ENCODE measurements around the gene SH3RF3. TPM values are rescaled to one million over a fixed set of nuclear protein-coding genes. Genes with fewer than 3 reads are reported as not detected.

SH3RF3 gene
- total RNA-seq, 1 experiment from 2014 or later: 21.7 TPM

- no peaks in the 10 kb centered on the region for H3K27me3 Mint-ChIP-seq (ENCODE audit: insufficient read depth, unreplicated experiment)
- no peak for TF ChIP-seq CTCF (IDR thresholded peaks at IDR 0.05; ENCODE audit: unreplicated experiment)
- ChIA-PET CTCF (no interaction called here), POLR2A (interaction anchor here (1.1 kb wide), 1 partner anchor 12 kb away, joined by 3 read pairs; no protein-coding TSS in a partner anchor)
- peaks cover 38% of the 10 kb centered on the region for H3K36me3 Mint-ChIP-seq (ENCODE audit: insufficient read depth, unreplicated experiment)
- no peak overlapping the region for H3K27ac Mint-ChIP-seq (ENCODE audit: low read depth, unreplicated experiment)
- intact Hi-C loops (cut with micrococcal nuclease): no loop called here
- BruUV-seq (replicated peaks): no TSS peak
- no peak for DNase-seq (ENCODE audit: unreplicated experiment)
- no peaks in the 10 kb centered on the region for H3K9me3 Mint-ChIP-seq (ENCODE audit: unreplicated experiment)
- peaks cover 6% of the 10 kb centered on the region for H3K4me1 Mint-ChIP-seq (ENCODE audit: insufficient read depth, unreplicated experiment)
- no peak overlapping the region for H3K4me3 Mint-ChIP-seq (ENCODE audit: unreplicated experiment)
Observed at GRCh38 chr2:109376796-109377495, 247.9 kb downstream of the SH3RF3 start.

GRCh38 chr2:109377976-109378375, 249.0 kb downstream of the SH3RF3 start:
- Mint-ChIP-seq H3K4me3 (ENCODE audit: unreplicated experiment) (no peak overlapping the region), H3K9me3 (ENCODE audit: unreplicated experiment) (no peaks in the 10 kb centered on the region), H3K4me1 (ENCODE audit: insufficient read depth, unreplicated experiment) (peaks cover 14% of the 10 kb centered on the region), H3K27ac (ENCODE audit: low read depth, unreplicated experiment) (no peak overlapping the region), H3K36me3 (ENCODE audit: insufficient read depth, unreplicated experiment) (peaks cover 36% of the 10 kb centered on the region), H3K27me3 (ENCODE audit: insufficient read depth, unreplicated experiment) (no peaks in the 10 kb centered on the region)
- POLR2A ChIA-PET: interaction anchor here (1.1 kb wide), 1 partner anchor 13 kb away, joined by 3 read pairs; no protein-coding TSS in a partner anchor
- no peak for TF ChIP-seq CTCF (IDR thresholded peaks at IDR 0.05; ENCODE audit: unreplicated experiment)
- intact Hi-C loops (cut with micrococcal nuclease): no loop called here
- CTCF ChIA-PET: interaction anchor here (0.6 to 1.0 kb wide), 3 partner anchors 121 to 251 kb away, joined by 3 to 4 read pairs (median 3); partner anchors contain the start of gene SH3RF3
- no TSS peak for BruUV-seq (replicated peaks)
- DNase-seq (ENCODE audit: unreplicated experiment): no peak

GRCh38 chr2:109378682-109379081, 249.7 kb downstream of the SH3RF3 start:
- Mint-ChIP-seq H3K27me3 (ENCODE audit: insufficient read depth, unreplicated experiment) (no peaks in the 10 kb centered on the region), H3K9me3 (ENCODE audit: unreplicated experiment) (no peaks in the 10 kb centered on the region), H3K4me3 (ENCODE audit: unreplicated experiment) (no peak overlapping the region), H3K36me3 (ENCODE audit: insufficient read depth, unreplicated experiment) (peaks cover 31% of the 10 kb centered on the region), H3K4me1 (ENCODE audit: insufficient read depth, unreplicated experiment) (peaks cover 15% of the 10 kb centered on the region), H3K27ac (ENCODE audit: low read depth, unreplicated experiment) (no peak overlapping the region)
- BruUV-seq (replicated peaks): no TSS peak
- intact Hi-C loops (cut with micrococcal nuclease): no loop called here
- no peak for TF ChIP-seq CTCF (IDR thresholded peaks at IDR 0.05; ENCODE audit: unreplicated experiment)
- no peak for DNase-seq (ENCODE audit: unreplicated experiment)
- POLR2A ChIA-PET: interaction anchor here (0.6 kb wide), 2 partner anchors 165 to 845 kb away, joined by 3 read pairs; no protein-coding TSS in a partner anchor
- CTCF ChIA-PET: interaction anchor here (0.9 to 1.0 kb wide), 2 partner anchors 250 to 251 kb away, joined by 3 to 4 read pairs; partner anchors contain the start of gene SH3RF3

GRCh38 chr2:109379507-109379906, 250.5 kb downstream of the SH3RF3 start:
- H3K27ac Mint-ChIP-seq (ENCODE audit: low read depth, unreplicated experiment): no peak overlapping the region
- no peak overlapping the region for H3K4me3 Mint-ChIP-seq (ENCODE audit: unreplicated experiment)
- H3K27me3 Mint-ChIP-seq (ENCODE audit: insufficient read depth, unreplicated experiment): no peaks in the 10 kb centered on the region
- no peaks in the 10 kb centered on the region for H3K9me3 Mint-ChIP-seq (ENCODE audit: unreplicated experiment)
- TF ChIP-seq CTCF (IDR thresholded peaks at IDR 0.05; ENCODE audit: unreplicated experiment): no peak
- peaks cover 22% of the 10 kb centered on the region for H3K36me3 Mint-ChIP-seq (ENCODE audit: insufficient read depth, unreplicated experiment)
- BruUV-seq (replicated peaks): no TSS peak
- H3K4me1 Mint-ChIP-seq (ENCODE audit: insufficient read depth, unreplicated experiment): peaks cover 15% of the 10 kb centered on the region
- ChIA-PET POLR2A (no interaction called here), CTCF (no interaction called here)
- intact Hi-C loops (cut with micrococcal nuclease): no loop called here
- no peak for DNase-seq (ENCODE audit: unreplicated experiment)
